ENCODE data around the gene WFIKKN2.

Gene WFIKKN2

GRCh38 chr17:50887705-50888245 is 52.4 kb downstream of the WFIKKN2 start:
- Histone ChIP-seq H3K9me3 (no peaks in the 10 kb centered on the region), H3K36me3 (no peaks in the 10 kb centered on the region), H3K4me1 (peaks cover 8% of the 10 kb centered on the region), H3K4me3 (ENCODE audit: low read depth, low read length) (no peak overlapping the region), H3K27me3 (no peaks in the 10 kb centered on the region)
- TF ChIP-seq CTCF (IDR thresholded peaks at IDR 0.05; ENCODE audit: low read depth, low read length) = no peak
- no peak for DNase-seq

- H3K4me1 ChIP-seq = peaks cover 14% of the 10 kb centered on the region
- no peak for TF ChIP-seq CTCF (IDR thresholded peaks at IDR 0.05; ENCODE audit: low read depth, low read length)
- no peaks in the 10 kb centered on the region for H3K27me3 ChIP-seq
- no peak for DNase-seq
- no peak overlapping the region for H3K4me3 ChIP-seq (ENCODE audit: low read depth, low read length)
- no peaks in the 10 kb centered on the region for H3K9me3 ChIP-seq
- H3K36me3 ChIP-seq = no peaks in the 10 kb centered on the region
Measured at GRCh38 chr17:50889528-50890118, 54.2 kb downstream of the WFIKKN2 start.

- no peak for DNase-seq
- Histone ChIP-seq H3K36me3 (no peaks in the 10 kb centered on the region), H3K4me3 (ENCODE audit: low read depth, low read length) (no peak overlapping the region), H3K9me3 (no peaks in the 10 kb centered on the region), H3K27me3 (no peaks in the 10 kb centered on the region), H3K4me1 (peaks cover 14% of the 10 kb centered on the region)
- TF ChIP-seq CTCF (IDR thresholded peaks at IDR 0.05; ENCODE audit: low read depth, low read length) = no peak
Measured at GRCh38 chr17:50890675-50891516, 55.5 kb downstream of the WFIKKN2 start.

GRCh38 chr17:50891577-50891989 is 56.2 kb downstream of the WFIKKN2 start:
- H3K27me3 ChIP-seq = no peaks in the 10 kb centered on the region
- DNase-seq = no peak
- no peaks in the 10 kb centered on the region for H3K36me3 ChIP-seq
- no peak for TF ChIP-seq CTCF (IDR thresholded peaks at IDR 0.05; ENCODE audit: low read depth, low read length)
- peaks cover 14% of the 10 kb centered on the region for H3K4me1 ChIP-seq
- H3K9me3 ChIP-seq = no peaks in the 10 kb centered on the region
- H3K4me3 ChIP-seq (ENCODE audit: low read depth, low read length) = no peak overlapping the region
